ENCODE results near the gene PPME1.

The PPME1 gene

DNA sequence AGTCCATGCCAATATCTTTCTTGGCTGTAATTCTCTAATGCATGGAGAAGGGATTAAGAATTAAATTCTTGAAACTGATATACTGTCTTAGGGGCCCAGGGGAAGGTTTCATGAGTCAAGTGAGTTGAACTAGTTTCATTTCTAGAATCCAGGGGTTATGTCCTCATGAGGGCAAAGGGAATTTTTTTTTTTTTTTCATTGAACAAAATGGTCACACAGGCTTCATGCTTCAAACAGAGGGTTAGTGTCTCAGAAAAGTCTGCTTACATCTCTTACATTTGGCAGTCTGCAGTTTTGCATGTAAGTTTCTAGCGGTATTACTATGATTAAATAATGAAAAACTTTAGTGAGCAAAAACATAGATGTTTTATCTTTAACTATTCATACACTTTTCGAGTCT, 32.9 kb downstream of the PPME1 start:
- no peaks in the 10 kb centered on the region for H3K27me3 ChIP-seq (ENCODE audit: insufficient read depth, low read depth, severe bottlenecking)
- H3K9me3 ChIP-seq (ENCODE audit: severe bottlenecking) = no peaks in the 10 kb centered on the region
- H3K36me3 ChIP-seq = peaks cover 3% of the 10 kb centered on the region
- no peak overlapping the region for H3K4me3 ChIP-seq (ENCODE audit: low read depth, low read length)
- no peak for TF ChIP-seq CTCF (IDR thresholded peaks at IDR 0.05; ENCODE audit: low read depth, low read length)
- DNase-seq = no peak
- no peak overlapping the region for H3K27ac ChIP-seq

DNA sequence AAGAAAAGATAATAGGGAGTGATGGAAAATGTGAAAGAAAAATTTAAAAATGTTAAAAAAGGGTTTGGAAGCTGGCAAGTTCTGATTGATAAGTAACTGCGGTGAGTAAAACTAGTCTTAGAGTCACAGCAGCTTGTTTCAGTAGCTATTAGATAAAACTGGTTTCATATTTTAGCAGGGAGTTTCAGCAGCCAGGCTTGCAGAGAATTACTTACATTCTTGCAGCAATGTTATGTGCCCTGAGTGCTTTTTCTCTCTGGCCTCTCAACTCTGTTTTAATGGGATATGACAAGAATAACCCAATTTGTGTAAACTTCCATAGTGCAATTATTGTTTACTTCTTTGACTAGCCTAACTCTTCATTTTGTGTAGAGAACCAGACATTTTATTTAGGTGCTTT, 33.6 kb downstream of the PPME1 start:
- H3K36me3 ChIP-seq = peaks cover 7% of the 10 kb centered on the region
- H3K9me3 ChIP-seq (ENCODE audit: severe bottlenecking) = no peaks in the 10 kb centered on the region
- H3K27ac ChIP-seq = no peak overlapping the region
- H3K27me3 ChIP-seq (ENCODE audit: insufficient read depth, low read depth, severe bottlenecking) = no peaks in the 10 kb centered on the region
- no peak overlapping the region for H3K4me3 ChIP-seq (ENCODE audit: low read depth, low read length)
- no peak for TF ChIP-seq CTCF (IDR thresholded peaks at IDR 0.05; ENCODE audit: low read depth, low read length)
- DNase-seq = no peak

GRCh38 chr11:74205181-74205580, 34.1 kb downstream of the PPME1 start:
- peaks cover 10% of the 10 kb centered on the region for H3K36me3 ChIP-seq
- no peak overlapping the region for H3K27ac ChIP-seq
- no peak for DNase-seq
- H3K4me3 ChIP-seq (ENCODE audit: low read depth, low read length) = no peak overlapping the region
- H3K9me3 ChIP-seq (ENCODE audit: severe bottlenecking) = no peaks in the 10 kb centered on the region
- TF ChIP-seq CTCF (IDR thresholded peaks at IDR 0.05; ENCODE audit: low read depth, low read length) = no peak
- H3K27me3 ChIP-seq (ENCODE audit: insufficient read depth, low read depth, severe bottlenecking) = no peaks in the 10 kb centered on the region

DNA sequence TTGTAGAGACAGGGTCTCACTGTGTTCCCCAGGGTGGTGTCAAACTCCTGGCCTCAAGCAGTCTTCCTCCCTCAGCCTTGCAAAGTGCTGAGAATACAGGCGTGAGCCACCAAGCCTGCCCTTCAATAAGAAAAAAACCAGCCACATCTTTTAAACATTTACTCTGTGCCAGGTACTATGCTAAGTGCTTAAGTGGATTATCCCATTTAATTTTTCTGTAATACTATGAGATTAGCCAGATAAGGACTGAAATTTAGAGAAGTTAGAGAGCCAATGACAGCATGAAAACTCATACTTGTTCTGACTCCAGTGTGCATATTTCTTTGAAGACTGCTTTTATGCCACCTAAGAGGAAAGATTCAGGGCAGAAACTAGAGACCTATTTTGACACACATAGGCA, 35.7 kb downstream of the PPME1 start:
- no peak for TF ChIP-seq CTCF (IDR thresholded peaks at IDR 0.05; ENCODE audit: low read depth, low read length)
- Histone ChIP-seq H3K27ac (no peak overlapping the region), H3K9me3 (ENCODE audit: severe bottlenecking) (no peaks in the 10 kb centered on the region), H3K4me3 (ENCODE audit: low read depth, low read length) (no peak overlapping the region), H3K27me3 (ENCODE audit: insufficient read depth, low read depth, severe bottlenecking) (no peaks in the 10 kb centered on the region), H3K36me3 (peaks cover 15% of the 10 kb centered on the region)
- no peak for DNase-seq

- H3K36me3 ChIP-seq = peaks cover 28% of the 10 kb centered on the region
- DNase-seq = no peak
- H3K27ac ChIP-seq = no peak overlapping the region
- H3K4me3 ChIP-seq (ENCODE audit: low read depth, low read length) = no peak overlapping the region
- no peaks in the 10 kb centered on the region for H3K27me3 ChIP-seq (ENCODE audit: insufficient read depth, low read depth, severe bottlenecking)
- H3K9me3 ChIP-seq (ENCODE audit: severe bottlenecking) = no peaks in the 10 kb centered on the region
- no peak for TF ChIP-seq CTCF (IDR thresholded peaks at IDR 0.05; ENCODE audit: low read depth, low read length)
These were observed 37.4 kb downstream of the PPME1 start for GRCh38 chr11:74208507-74208906.

GRCh38 chr11:74212533-74212932, 41.4 kb downstream of the PPME1 start:
- H3K27ac ChIP-seq = no peak overlapping the region
- TF ChIP-seq CTCF (IDR thresholded peaks at IDR 0.05; ENCODE audit: low read depth, low read length) = no peak
- no peaks in the 10 kb centered on the region for H3K9me3 ChIP-seq (ENCODE audit: severe bottlenecking)
- H3K4me3 ChIP-seq (ENCODE audit: low read depth, low read length) = no peak overlapping the region
- H3K27me3 ChIP-seq (ENCODE audit: insufficient read depth, low read depth, severe bottlenecking) = no peaks in the 10 kb centered on the region
- no peak for DNase-seq
- peaks cover 32% of the 10 kb centered on the region for H3K36me3 ChIP-seq
